Muscle of leg (tissue), 11 donors: ENCODE results near the gene ANKRD44. TPM values are rescaled to one million over a fixed set of nuclear protein-coding genes. Genes with fewer than 3 reads are reported as not detected.

Source experiments
- DNase-seq: peaks from one replicate; pipeline ENCODE4 v3.0.0; 2013
- H3K27ac ChIP-seq: one replicate; pipeline ENCODE4 v1.5.1; 2013; ENCODE audit warnings: mild to moderate bottlenecking, low read length, control low read depth
- H3K27me3 ChIP-seq: one replicate; pipeline ENCODE4 v1.6.1; 2013; ENCODE audit warnings: low read length; ENCODE audit not compliant: control insufficient read depth, insufficient read depth
- H3K36me3 ChIP-seq: one replicate; pipeline ENCODE4 v1.6.1; 2013; ENCODE audit warnings: low read length; ENCODE audit not compliant: control insufficient read depth, insufficient read depth
- H3K4me1 ChIP-seq: one replicate; pipeline ENCODE4 v1.6.1; 2013; ENCODE audit warnings: low read length; ENCODE audit not compliant: control insufficient read depth, insufficient read depth
- H3K4me3 ChIP-seq: one replicate; pipeline ENCODE4 v1.5.1; 2013; ENCODE audit warnings: low read length, control low read depth
- H3K9me3 ChIP-seq: replicated peaks from 2 replicates; pipeline ENCODE4 v1.6.1; 2013; ENCODE audit warnings: low read depth, low read length; ENCODE audit not compliant: control insufficient read depth
- WGBS: methylation state at CpG from one replicate; pipeline ENCODE4 v1.1.5; 2013; ENCODE audit warnings: missing lambda C conversion rate; ENCODE audit not compliant: insufficient coverage; 5-methylcytosine and 5-hydroxymethylcytosine counted together
- polyA plus RNA-seq, 8 donors: library from polyadenylated mRNA; unstranded; fragments of 120-200 nt; gene quantifications; one replicate each; pipeline versions ENCODE4 v1.2.1 to v1.2.3, GENCODE V29; 2013; ENCODE audit warnings: inconsistent platforms in 1 of 8, low replicate concordance in 1 of 8; ENCODE audit not compliant: insufficient read length in 8 of 8, insufficient read depth in 1 of 8
- total RNA-seq: library from RNA; stranded (reverse); fragments of 120-200 nt; gene quantifications from one replicate; pipeline ENCODE4 v1.2.4, GENCODE V29; 2013

ANKRD44 gene
- total and polyA plus RNA-seq, 9 donors: 10.6 to 26.3 (median 15.6) TPM

DNA sequence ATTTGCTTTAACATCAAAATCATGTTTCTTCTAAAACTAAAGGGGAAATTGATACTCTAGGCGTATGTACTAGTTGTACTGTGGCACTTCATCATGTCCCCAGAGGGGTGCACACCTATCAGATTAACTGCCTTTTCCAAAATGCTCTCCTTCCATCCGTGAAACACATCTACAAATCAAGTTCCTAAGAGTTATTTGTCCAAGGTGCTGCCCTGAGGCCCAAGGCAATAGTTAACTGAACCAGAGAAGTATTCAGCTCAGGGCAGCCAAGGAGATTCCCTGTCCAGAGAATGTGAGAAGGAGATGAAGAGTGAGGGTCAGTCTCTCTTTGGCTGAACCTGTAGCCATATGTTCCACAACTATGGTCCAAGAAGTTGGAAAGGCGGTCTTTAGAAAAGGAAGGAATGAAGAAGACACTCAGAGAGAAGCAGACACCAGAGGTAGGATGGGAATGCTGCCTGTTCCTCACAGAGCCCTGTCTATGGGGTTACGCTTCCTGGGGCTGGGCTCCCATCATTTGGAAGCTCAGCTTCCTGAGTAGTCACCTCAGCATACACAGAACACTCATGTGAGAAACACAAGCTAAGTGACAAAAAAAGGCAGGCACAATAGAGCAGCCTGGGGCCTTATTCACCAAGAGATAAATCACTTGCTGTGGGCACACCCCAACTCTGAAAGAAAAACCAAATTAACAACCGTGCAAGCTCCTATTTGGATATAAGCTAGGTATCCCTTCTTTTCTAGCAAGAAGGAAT lies 55.6 kb downstream of the ANKRD44 start:
- peaks cover 7% of the 10 kb centered on the region for H3K4me1 ChIP-seq
- peak overlapping the region; percentile 10 for H3K27ac ChIP-seq
- no peaks in the 10 kb centered on the region for H3K9me3 ChIP-seq
- no peak overlapping the region for H3K4me3 ChIP-seq
- 83% methylated on average over 2 of the region's 5 CpGs for WGBS
- peak; percentile 48 for DNase-seq
- H3K27me3 ChIP-seq: no peaks in the 10 kb centered on the region
- H3K36me3 ChIP-seq: no peaks in the 10 kb centered on the region

DNA sequence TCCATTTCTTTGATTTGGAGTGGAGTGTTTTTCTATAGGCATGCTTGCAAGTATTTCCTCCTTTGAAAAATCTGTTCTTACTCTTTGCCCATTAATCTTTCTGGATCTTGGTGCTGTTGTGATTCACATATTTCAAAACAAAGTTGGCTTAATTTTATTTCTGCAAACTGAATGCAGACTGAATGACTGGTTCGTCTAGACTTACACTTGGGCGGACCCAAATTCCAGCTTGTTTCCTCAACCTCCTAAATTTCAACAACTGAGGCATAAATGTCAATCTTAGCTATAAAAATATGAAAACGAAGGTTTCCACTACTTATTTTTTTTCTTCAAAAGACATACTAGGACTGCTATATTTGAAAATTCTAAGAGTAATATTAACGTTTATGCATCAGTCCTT lies 59.0 kb downstream of the ANKRD44 start:
- peaks cover 7% of the 10 kb centered on the region for H3K4me1 ChIP-seq
- no peak overlapping the region for H3K4me3 ChIP-seq
- DNase-seq: no peak
- H3K27me3 ChIP-seq: no peaks in the 10 kb centered on the region
- H3K27ac ChIP-seq: no peak overlapping the region
- no peaks in the 10 kb centered on the region for H3K36me3 ChIP-seq
- H3K9me3 ChIP-seq: no peaks in the 10 kb centered on the region
- no CpG with 5 or more reads among the region's 4 CpGs for WGBS

DNA sequence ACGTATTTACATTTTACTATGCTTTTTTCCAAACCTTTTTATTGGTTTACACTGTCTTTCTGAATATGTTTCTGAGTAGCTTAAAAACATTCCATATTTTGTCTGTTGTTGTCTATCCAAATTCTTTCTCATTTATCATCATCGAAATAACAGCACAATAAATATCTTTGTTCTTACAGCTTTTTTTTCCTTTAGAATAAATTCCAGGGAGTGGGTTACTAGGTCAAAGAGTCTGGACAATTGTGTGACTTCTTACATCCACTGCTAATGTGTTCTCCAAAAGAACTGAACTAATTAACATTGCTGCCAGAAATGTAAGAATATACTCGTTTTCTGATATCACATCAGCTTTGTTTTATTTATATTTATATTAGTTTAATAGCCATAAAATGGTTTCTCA lies 59.4 kb downstream of the ANKRD44 start:
- Histone ChIP-seq H3K9me3 (no peaks in the 10 kb centered on the region), H3K4me1 (peaks cover 7% of the 10 kb centered on the region), H3K4me3 (no peak overlapping the region), H3K36me3 (no peaks in the 10 kb centered on the region), H3K27ac (no peak overlapping the region), H3K27me3 (no peaks in the 10 kb centered on the region)
- WGBS: no CpG with 5 or more reads among the region's 3 CpGs
- no peak for DNase-seq

DNA sequence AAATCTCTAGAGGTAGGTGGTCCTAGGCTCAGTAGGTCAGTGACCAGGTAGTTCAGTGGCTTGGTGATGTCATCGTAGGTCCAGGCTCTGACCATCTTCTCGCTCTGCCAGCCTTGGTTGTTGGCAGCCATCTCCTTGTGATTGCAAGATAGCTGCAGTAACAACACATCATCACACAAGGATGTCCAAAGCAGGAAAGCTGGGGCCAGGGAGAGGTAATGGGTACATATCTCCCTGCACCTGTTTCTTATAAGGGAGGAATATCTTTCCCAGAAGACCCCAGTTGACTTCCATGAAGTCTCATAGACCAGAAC lies 60.5 kb downstream of the ANKRD44 start:
- DNase-seq: no peak
- Histone ChIP-seq H3K27ac (no peak overlapping the region), H3K4me1 (peaks cover 4% of the 10 kb centered on the region), H3K4me3 (no peak overlapping the region), H3K36me3 (no peaks in the 10 kb centered on the region), H3K9me3 (no peaks in the 10 kb centered on the region), H3K27me3 (no peaks in the 10 kb centered on the region)
- no CpG with 5 or more reads among the region's 2 CpGs for WGBS

DNA sequence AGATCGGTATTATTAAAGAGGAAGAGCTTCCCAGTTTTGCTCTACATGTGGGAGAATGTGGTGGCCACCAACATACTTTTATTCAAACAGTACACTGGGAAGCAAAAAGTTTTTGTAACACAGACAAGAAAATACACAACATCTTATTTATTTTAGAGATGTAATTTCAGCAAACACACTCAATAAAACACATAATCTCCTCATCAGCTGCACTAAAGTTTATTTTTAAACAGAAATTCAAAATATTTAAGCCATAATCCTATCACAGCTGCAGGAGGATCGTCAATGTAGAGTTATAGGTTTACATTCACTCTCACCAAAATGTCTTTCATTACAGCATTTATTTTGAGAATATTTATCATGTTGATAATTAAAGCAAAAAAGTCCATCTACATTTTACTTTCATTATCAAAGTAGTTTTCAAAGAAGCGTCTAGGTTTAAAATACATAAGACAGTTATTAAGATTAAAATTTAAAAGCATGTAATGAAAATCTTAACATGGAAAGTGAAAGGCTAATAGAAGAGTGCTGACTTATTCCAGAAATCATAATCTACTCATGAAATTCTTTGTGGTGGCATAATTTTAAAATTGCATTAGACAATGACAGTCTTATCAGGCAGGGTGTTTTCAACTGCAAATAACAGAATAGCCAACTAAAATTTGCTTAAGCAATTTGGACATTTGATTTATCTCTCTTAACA lies 61.0 kb downstream of the ANKRD44 start:
- no peaks in the 10 kb centered on the region for H3K36me3 ChIP-seq
- H3K9me3 ChIP-seq: no peaks in the 10 kb centered on the region
- H3K27ac ChIP-seq: no peak overlapping the region
- no peaks in the 10 kb centered on the region for H3K27me3 ChIP-seq
- no peak overlapping the region for H3K4me3 ChIP-seq
- no CpG with 5 or more reads among the region's 3 CpGs for WGBS
- no peak for DNase-seq
- no peaks in the 10 kb centered on the region for H3K4me1 ChIP-seq

DNA sequence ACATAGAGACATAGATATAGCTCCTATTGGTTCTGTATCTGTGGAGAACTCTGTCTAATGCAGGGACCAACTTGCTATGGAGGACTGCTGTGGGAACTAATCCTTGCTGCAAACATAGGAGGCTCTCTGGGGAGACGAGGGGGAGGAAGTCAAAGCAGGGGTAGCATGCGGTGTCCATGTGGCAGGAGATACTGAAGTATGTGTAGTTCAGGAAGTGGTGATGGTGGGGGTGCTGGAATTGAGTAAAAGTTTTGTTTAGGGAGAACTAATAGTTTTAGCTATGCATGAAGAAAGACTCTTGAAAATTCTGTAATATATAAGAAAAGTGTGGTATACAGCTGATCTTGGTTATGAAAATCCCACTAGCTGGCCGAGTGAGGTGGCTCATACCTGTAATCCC lies 62.0 kb downstream of the ANKRD44 start:
- no peaks in the 10 kb centered on the region for H3K9me3 ChIP-seq
- H3K4me3 ChIP-seq: no peak overlapping the region
- H3K36me3 ChIP-seq: no peaks in the 10 kb centered on the region
- H3K27me3 ChIP-seq: no peaks in the 10 kb centered on the region
- 55% methylated on average over 2 of the region's 3 CpGs for WGBS
- H3K27ac ChIP-seq: no peak overlapping the region
- DNase-seq: peak; percentile 26
- no peaks in the 10 kb centered on the region for H3K4me1 ChIP-seq

DNA sequence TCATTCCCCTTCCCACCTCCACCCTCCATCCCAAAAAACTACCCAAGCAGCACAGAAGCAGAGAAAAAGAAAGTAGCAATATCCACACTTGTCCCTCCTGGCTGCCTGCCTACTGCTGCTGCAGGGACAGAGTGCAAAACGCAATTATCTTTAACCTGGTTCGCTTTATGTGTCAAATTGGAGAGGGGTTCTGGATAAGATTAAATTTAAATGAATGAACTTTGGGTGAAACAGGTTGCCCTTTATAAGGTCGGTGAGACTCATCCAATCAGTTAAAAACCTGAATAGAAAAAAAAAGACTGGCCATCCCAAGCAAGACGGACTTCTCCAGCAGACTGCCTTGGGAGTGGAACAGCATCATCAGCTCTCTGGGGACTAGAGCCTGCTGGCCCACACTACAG lies 62.6 kb downstream of the ANKRD44 start:
- H3K4me3 ChIP-seq: no peak overlapping the region
- no CpG with 5 or more reads among the region's 4 CpGs for WGBS
- no peaks in the 10 kb centered on the region for H3K27me3 ChIP-seq
- no peak for DNase-seq
- no peaks in the 10 kb centered on the region for H3K4me1 ChIP-seq
- H3K9me3 ChIP-seq: no peaks in the 10 kb centered on the region
- no peaks in the 10 kb centered on the region for H3K36me3 ChIP-seq
- no peak overlapping the region for H3K27ac ChIP-seq

DNA sequence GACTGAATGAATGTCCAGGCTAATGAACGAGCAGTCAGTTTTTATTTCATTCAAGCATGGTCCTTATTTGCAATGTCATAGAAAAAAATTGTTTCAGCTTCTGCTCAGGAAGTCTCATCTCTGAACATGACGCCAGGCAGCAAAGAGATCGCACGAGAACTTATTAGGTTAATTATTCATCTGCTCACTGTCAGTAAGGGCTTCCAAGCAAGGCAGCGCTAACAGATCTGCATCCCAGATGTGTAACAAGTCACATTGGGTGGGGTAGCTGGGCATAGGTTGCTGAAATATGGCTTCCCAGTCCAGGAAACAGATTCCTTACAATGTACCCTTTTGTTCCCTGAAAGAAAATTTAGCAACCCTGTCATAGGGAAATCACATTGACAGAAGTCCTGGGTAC lies 63.5 kb downstream of the ANKRD44 start:
- no peaks in the 10 kb centered on the region for H3K9me3 ChIP-seq

DNA sequence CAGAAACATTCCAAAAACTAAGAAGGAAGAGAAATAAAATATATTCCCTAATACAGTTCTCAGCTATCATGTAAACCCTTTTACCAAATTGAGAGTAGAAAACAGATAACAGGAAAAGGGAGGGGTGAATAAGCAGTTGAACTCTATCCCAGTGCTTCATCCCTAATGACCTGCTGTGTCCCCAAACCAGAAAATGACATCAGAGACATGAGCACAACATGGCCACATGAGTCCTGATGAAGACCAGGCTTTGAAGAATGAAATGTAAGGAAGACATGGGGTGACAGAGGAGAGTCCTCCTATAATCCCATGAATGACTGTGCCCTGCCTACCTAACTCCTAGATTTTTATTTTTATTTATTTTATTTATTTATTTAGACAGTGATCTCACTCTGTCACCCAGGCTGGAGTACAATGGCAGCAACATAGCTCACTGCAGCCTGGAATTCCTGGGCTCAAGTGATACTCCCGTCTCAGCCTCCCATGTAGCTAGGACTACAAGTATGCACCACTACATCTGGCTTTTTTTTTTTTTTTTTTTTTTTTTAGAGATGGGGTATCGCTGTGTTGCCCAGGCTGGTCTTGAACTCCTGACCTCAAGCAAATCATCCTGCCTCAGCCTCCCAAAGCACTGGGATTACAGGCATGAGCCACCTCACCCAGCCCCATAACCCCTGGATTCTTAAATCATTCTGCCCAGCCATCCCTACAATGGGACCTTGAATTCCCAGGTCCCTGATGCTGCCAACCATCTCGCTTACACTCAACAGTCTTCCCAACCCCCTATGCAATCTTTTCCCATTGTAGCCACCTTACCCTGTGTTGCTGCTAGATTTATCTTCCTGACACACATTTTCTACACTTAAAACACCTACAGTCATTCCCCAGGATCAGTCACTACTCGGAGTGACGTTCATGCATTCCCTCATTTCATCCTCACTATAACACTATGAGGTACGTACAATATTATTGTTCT lies 64.5 kb downstream of the ANKRD44 start:
- Histone ChIP-seq H3K36me3 (no peaks in the 10 kb centered on the region), H3K4me1 (peaks cover 3% of the 10 kb centered on the region), H3K4me3 (no peak overlapping the region), H3K27ac (no peak overlapping the region), H3K27me3 (no peaks in the 10 kb centered on the region), H3K9me3 (no peaks in the 10 kb centered on the region)
- 97% methylated on average over 2 of the region's 6 CpGs for WGBS
- DNase-seq: no peak

More for the DNA sequence above, 63.5 kb downstream of the ANKRD44 start:
- Histone ChIP-seq H3K27ac (no peak overlapping the region), H3K4me3 (no peak overlapping the region), H3K36me3 (no peaks in the 10 kb centered on the region), H3K4me1 (peaks cover 3% of the 10 kb centered on the region), H3K27me3 (no peaks in the 10 kb centered on the region)
- no peak for DNase-seq
- 85% methylated on average over 3 of the region's 5 CpGs for WGBS

DNA sequence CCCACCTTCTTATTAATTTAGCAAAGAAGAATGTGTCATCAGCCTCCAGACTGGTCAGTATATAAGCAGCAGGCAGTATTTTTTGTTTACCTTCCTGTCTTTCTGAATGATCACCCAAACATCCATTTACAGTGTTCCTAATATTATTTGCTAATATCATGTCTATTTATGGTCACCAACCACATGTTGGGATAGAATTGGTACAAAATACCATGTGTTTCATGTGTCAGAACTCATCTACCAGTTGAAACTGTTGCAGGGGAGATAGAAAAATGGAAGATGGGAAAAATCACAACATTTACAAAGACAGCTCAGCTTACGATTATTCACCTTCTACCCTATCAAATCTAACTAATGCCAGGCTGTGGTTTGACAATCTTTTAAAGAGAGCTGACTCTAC lies 66.2 kb downstream of the ANKRD44 start:
- H3K9me3 ChIP-seq: no peaks in the 10 kb centered on the region
- no peaks in the 10 kb centered on the region for H3K36me3 ChIP-seq
- no peak overlapping the region for H3K27ac ChIP-seq
- H3K4me1 ChIP-seq: peaks cover 3% of the 10 kb centered on the region
- WGBS: no CpG with 5 or more reads among the region's 1 CpG
- no peak for DNase-seq
- H3K27me3 ChIP-seq: no peaks in the 10 kb centered on the region
- no peak overlapping the region for H3K4me3 ChIP-seq
